ENCODE measurements around the gene ST7L.

The ST7L gene

GRCh38 chr1:112618114-112618720 is 724 bp downstream of the ST7L start:
- DNase-seq, result no peak

- DNase-seq, result no peak
Measured at GRCh38 chr1:112614460-112615065, 4.4 kb downstream of the ST7L start.

GRCh38 chr1:112605633-112606327 is 13.2 kb downstream of the ST7L start:
- no peak for DNase-seq

- DNase-seq, result no peak
Measured at GRCh38 chr1:112603541-112603940, 15.4 kb downstream of the ST7L start.

- DNase-seq, result no peak
Measured at GRCh38 chr1:112603012-112603411, 15.9 kb downstream of the ST7L start.

GRCh38 chr1:112599477-112599876 is 19.5 kb downstream of the ST7L start:
- DNase-seq, result no peak

- DNase-seq, result no peak
Measured at GRCh38 chr1:112594208-112594876, 24.6 kb downstream of the ST7L start.

- no peak for DNase-seq
Measured at GRCh38 chr1:112589766-112590165, 29.2 kb downstream of the ST7L start.

- DNase-seq, result no peak
Measured at GRCh38 chr1:112583366-112583765, 35.6 kb downstream of the ST7L start.

- DNase-seq, result no peak
Measured at GRCh38 chr1:112581586-112582192, 37.3 kb downstream of the ST7L start.

- DNase-seq, result no peak
Measured at GRCh38 chr1:112579801-112580510, 39.0 kb downstream of the ST7L start.

GRCh38 chr1:112576240-112576639 is 42.7 kb downstream of the ST7L start:
- DNase-seq, result no peak

- peak; percentile 5 for DNase-seq
Measured at GRCh38 chr1:112575154-112575804, 43.7 kb downstream of the ST7L start.

GRCh38 chr1:112565800-112566199 is 53.1 kb downstream of the ST7L start:
- no peak for DNase-seq

GRCh38 chr1:112564081-112564480 is 54.9 kb downstream of the ST7L start:
- DNase-seq, result no peak

GRCh38 chr1:112563341-112563740 is 55.6 kb downstream of the ST7L start:
- DNase-seq, result no peak

- DNase-seq, result no peak
Measured at GRCh38 chr1:112558634-112559033, 60.3 kb downstream of the ST7L start.

- DNase-seq, result no peak
Measured at GRCh38 chr1:112557385-112557784, 61.6 kb downstream of the ST7L start.

- DNase-seq, result no peak
Measured at GRCh38 chr1:112554411-112554810, 64.5 kb downstream of the ST7L start.

GRCh38 chr1:112549590-112549989 is 69.4 kb downstream of the ST7L start:
- DNase-seq, result no peak

- DNase-seq, result no peak
Measured at GRCh38 chr1:112548547-112548946, 70.4 kb downstream of the ST7L start.

GRCh38 chr1:112546076-112546475 is 72.9 kb downstream of the ST7L start:
- no peak for DNase-seq
